ENCODE results near the gene RHOB. TPM values are rescaled to one million over a fixed set of nuclear protein-coding genes. Genes with fewer than 3 reads are reported as not detected.
"Not testable (repeated sequence)": the region's sequence is repeated elsewhere in the genome, so short reads cannot be mapped to it uniquely, and the experiment has no call there.

Gene RHOB
- total RNA-seq, 2 donors from 2014 or later: 805 to 1,722 TPM

- TF ChIP-seq CTCF (IDR thresholded peaks at IDR 0.05): no peak
- Histone ChIP-seq H3K4me3 (no peak overlapping the region), H3K27me3 (replicated peaks; ENCODE audit: insufficient read depth) (no peaks in the 10 kb centered on the region), H3K9me3 (no peaks in the 10 kb centered on the region), H3K4me1 (ENCODE audit: control insufficient read depth in 1 of 2, low read depth in 2 of 2) (peaks cover 5 to 32% of the 10 kb centered on the region in 2 donors), H3K27ac (peak overlapping the region; percentile 38 to 51), H3K36me3 (no peaks in the 10 kb centered on the region)
- ATAC-seq (ENCODE audit: insufficient number of reproducible peaks, low FRiP score, low read depth): no peak
- no peak for DNase-seq (ENCODE audit: low spot score)
Measured at GRCh38 chr2:20488782-20489181, 41.9 kb downstream of the RHOB start.

- no peaks in the 10 kb centered on the region for H3K27me3 ChIP-seq (replicated peaks; ENCODE audit: insufficient read depth)
- no peak for TF ChIP-seq CTCF (IDR thresholded peaks at IDR 0.05)
- H3K36me3 ChIP-seq: no peaks in the 10 kb centered on the region
- no peak overlapping the region for H3K27ac ChIP-seq
- peaks cover 0 to 23% of the 10 kb centered on the region in 2 donors for H3K4me1 ChIP-seq (ENCODE audit: control insufficient read depth in 1 of 2, low read depth in 2 of 2)
- no peak overlapping the region for H3K4me3 ChIP-seq
- DNase-seq (ENCODE audit: low spot score): peak; percentile 18
- peak; percentile 50 for ATAC-seq (ENCODE audit: insufficient number of reproducible peaks, low FRiP score, low read depth)
- H3K9me3 ChIP-seq: no peaks in the 10 kb centered on the region
Measured at GRCh38 chr2:20490300-20491181, 43.7 kb downstream of the RHOB start.

- H3K36me3 ChIP-seq: no peaks in the 10 kb centered on the region
- H3K4me3 ChIP-seq: no peak overlapping the region
- TF ChIP-seq CTCF (IDR thresholded peaks at IDR 0.05): no peak
- ATAC-seq (ENCODE audit: insufficient number of reproducible peaks, low FRiP score, low read depth) (no peak), DNase-seq (ENCODE audit: low spot score) (no peak)
- no peaks in the 10 kb centered on the region for H3K27me3 ChIP-seq (replicated peaks; ENCODE audit: insufficient read depth)
- peaks cover 0 to 23% of the 10 kb centered on the region in 2 donors for H3K4me1 ChIP-seq (ENCODE audit: control insufficient read depth in 1 of 2, low read depth in 2 of 2)
- no peaks in the 10 kb centered on the region for H3K9me3 ChIP-seq
- H3K27ac ChIP-seq: no peak overlapping the region
Measured at GRCh38 chr2:20491739-20492531, 45.1 kb downstream of the RHOB start.

- H3K9me3 ChIP-seq; H3K36me3 ChIP-seq; DNase-seq (ENCODE audit: low spot score); H3K27me3 ChIP-seq (replicated peaks; ENCODE audit: insufficient read depth); H3K4me3 ChIP-seq; ATAC-seq (ENCODE audit: insufficient number of reproducible peaks, low FRiP score, low read depth); H3K27ac ChIP-seq: not testable (repeated sequence)
- peaks cover 0 to 22% of the 10 kb centered on the region in 2 donors for H3K4me1 ChIP-seq (ENCODE audit: control insufficient read depth in 1 of 2, low read depth in 2 of 2)
Measured at GRCh38 chr2:20493095-20493494, 46.2 kb downstream of the RHOB start.

- no peaks in the 10 kb centered on the region for H3K36me3 ChIP-seq
- TF ChIP-seq CTCF (IDR thresholded peaks at IDR 0.05): no peak
- no peaks in the 10 kb centered on the region for H3K27me3 ChIP-seq (replicated peaks; ENCODE audit: insufficient read depth)
- H3K27ac ChIP-seq: no peak overlapping the region
- peaks cover 0 to 10% of the 10 kb centered on the region in 2 donors for H3K4me1 ChIP-seq (ENCODE audit: control insufficient read depth in 1 of 2, low read depth in 2 of 2)
- no peaks in the 10 kb centered on the region for H3K9me3 ChIP-seq
- ATAC-seq (ENCODE audit: insufficient number of reproducible peaks, low FRiP score, low read depth): no peak
- no peak for DNase-seq (ENCODE audit: low spot score)
- no peak overlapping the region for H3K4me3 ChIP-seq
Measured at GRCh38 chr2:20494241-20494640, 47.4 kb downstream of the RHOB start.

All from thoracic aorta (tissue), 2 donors.